Neural progenitor cell (in vitro differentiated cells): Measurements from ENCODE around the gene HTATSF1. TPM values are rescaled to one million over a fixed set of nuclear protein-coding genes. Genes with fewer than 3 reads are reported as not detected.

Source experiments
- DNase-seq: peaks from one replicate; pipeline ENCODE4 v3.0.0-alpha.2; 2016; ENCODE audit warnings: low spot score
- H2AFZ ChIP-seq: fragments of 200-600 bp; sonication (generic); replicated peaks from 2 replicates; pipeline ENCODE4 v1.6.1; 2016; ENCODE audit warnings: antibody characterized with exemption
- H3F3A ChIP-seq: fragments of 200-600 bp; sonication (generic); 2 replicates; pipeline ENCODE4 v1.6.1; 2016; ENCODE audit warnings: antibody characterized with exemption, low read depth
- H3K27ac ChIP-seq: fragments of 200-600 bp; sonication (generic); 2 replicates; pipeline ENCODE4 v1.5.1; 2016; ENCODE audit warnings: mild to moderate bottlenecking
- H3K27me3 ChIP-seq: fragments of 200-600 bp; sonication (generic); 2 replicates; pipeline ENCODE4 v1.6.1; 2016; ENCODE audit warnings: mild to moderate bottlenecking, moderate library complexity
- H3K36me3 ChIP-seq: fragments of 200-600 bp; sonication (generic); 2 replicates; pipeline ENCODE4 v1.5.1; 2016
- H3K4me1 ChIP-seq: fragments of 200-600 bp; sonication (generic); 2 replicates; pipeline ENCODE4 v1.6.1; 2016; ENCODE audit warnings: mixed run types
- H3K4me2 ChIP-seq: fragments of 200-600 bp; sonication (generic); 2 replicates; pipeline ENCODE4 v1.6.1; 2016
- H3K4me3 ChIP-seq: fragments of 200-600 bp; sonication (generic); 2 replicates; pipeline ENCODE4 v1.5.1; 2016
- H3K79me2 ChIP-seq: fragments of 200-600 bp; sonication (generic); 2 replicates; pipeline ENCODE4 v1.6.1; 2016; ENCODE audit warnings: low read depth
- H3K9ac ChIP-seq: fragments of 200-600 bp; sonication (generic); 2 replicates; pipeline ENCODE4 v1.6.1; 2016
- H3K9me3 ChIP-seq: fragments of 200-600 bp; sonication (generic); 2 replicates; pipeline ENCODE4 v1.5.1; 2016; ENCODE audit warnings: low read depth
- H4K20me1 ChIP-seq: fragments of 200-600 bp; sonication (generic); 2 replicates; pipeline ENCODE4 v1.6.1; 2016; ENCODE audit warnings: low read depth
- H3K27ac Mint-ChIP-seq: 3 replicates; pipeline ENCODE4 v1.8.0; 2021; ENCODE audit warnings: mixed read lengths
- H3K27me3 Mint-ChIP-seq: 2 replicates; pipeline ENCODE4 v1.8.0; 2022; ENCODE audit warnings: low read depth, mild to moderate bottlenecking, inconsistent platforms, moderate library complexity, mixed read lengths; ENCODE audit not compliant: insufficient read depth
- H3K36me3 Mint-ChIP-seq: 3 replicates; pipeline ENCODE4 v1.8.0; 2021; ENCODE audit warnings: mixed read lengths
- H3K4me1 Mint-ChIP-seq: 3 replicates; pipeline ENCODE4 v1.8.0; 2021; ENCODE audit warnings: mixed read lengths
- H3K4me3 Mint-ChIP-seq: 3 replicates; pipeline ENCODE4 v1.8.0; 2021; ENCODE audit warnings: mild to moderate bottlenecking, moderate library complexity, mixed read lengths
- H3K9me3 Mint-ChIP-seq: 3 replicates; pipeline ENCODE4 v1.8.0; 2020; ENCODE audit warnings: mixed read lengths
- CTCF ChIP-seq: fragments of 200-600 bp; sonication (generic); IDR thresholded peaks from 2 replicates; pipeline ENCODE4 v1.5.1; 2017; ENCODE audit warnings: antibody characterized with exemption, mild to moderate bottlenecking
- EZH2 ChIP-seq: fragments of 200-600 bp; sonication (generic); IDR thresholded peaks from 2 replicates; pipeline ENCODE4 v1.6.1; 2017; ENCODE audit warnings: antibody characterized with exemption, mild to moderate bottlenecking, moderate library complexity
- EZH2phosphoT487 ChIP-seq: fragments of 200-600 bp; sonication (generic); IDR thresholded peaks from 2 replicates; pipeline ENCODE4 v1.6.1; 2017; ENCODE audit warnings: antibody characterized with exemption
- total RNA-seq: library from RNA; depleted of rRNA; stranded (reverse); fragments of >200 nt; gene quantifications from 2 replicates; pipeline ENCODE4 v1.2.3, GENCODE V29; 2015; ENCODE audit warnings: low replicate concordance

Gene HTATSF1
- total RNA-seq, 1 donor from 2014 or later = 111 TPM

- Histone ChIP-seq H3K79me2 (no peaks in the 10 kb centered on the region), H3K4me2 (no peak overlapping the region), H3F3A (no peaks in the 10 kb centered on the region), H3K9ac (no peak overlapping the region), H2AFZ (no peak overlapping the region), H3K36me3 (no peaks in the 10 kb centered on the region), H3K27ac (no peak overlapping the region), H3K27me3 (no peaks in the 10 kb centered on the region), H3K4me3 (no peak overlapping the region), H3K9me3 (no peaks in the 10 kb centered on the region), H4K20me1 (no peaks in the 10 kb centered on the region), H3K4me1 (no peaks in the 10 kb centered on the region)
- TF ChIP-seq EZH2phosphoT487 (no peak), CTCF (no peak), EZH2 (no peak)
- Mint-ChIP-seq H3K9me3 (peaks cover 3% of the 10 kb centered on the region), H3K36me3 (no peaks in the 10 kb centered on the region), H3K27me3 (peaks cover 6% of the 10 kb centered on the region), H3K4me1 (no peaks in the 10 kb centered on the region), H3K4me3 (no peak overlapping the region), H3K27ac (no peak overlapping the region)
- no peak for DNase-seq
Measured at GRCh38 chrX:136534131-136534530, 36.7 kb downstream of the HTATSF1 start.

- Histone ChIP-seq H3K4me1 (no peaks in the 10 kb centered on the region), H3F3A (no peaks in the 10 kb centered on the region), H3K27me3 (no peaks in the 10 kb centered on the region), H2AFZ (no peak overlapping the region), H3K79me2 (no peaks in the 10 kb centered on the region), H3K36me3 (no peaks in the 10 kb centered on the region), H3K9ac (no peak overlapping the region), H3K4me3 (no peak overlapping the region), H3K4me2 (no peak overlapping the region), H4K20me1 (no peaks in the 10 kb centered on the region), H3K27ac (no peak overlapping the region), H3K9me3 (no peaks in the 10 kb centered on the region)
- Mint-ChIP-seq H3K27me3 (peaks cover 4% of the 10 kb centered on the region), H3K36me3 (no peaks in the 10 kb centered on the region), H3K4me1 (no peaks in the 10 kb centered on the region), H3K4me3 (no peak overlapping the region), H3K9me3 (no peaks in the 10 kb centered on the region), H3K27ac (no peak overlapping the region)
- TF ChIP-seq EZH2 = no peak
- no peak for TF ChIP-seq EZH2phosphoT487
- TF ChIP-seq CTCF = no peak
- no peak for DNase-seq
Measured at GRCh38 chrX:136538811-136539210, 41.4 kb downstream of the HTATSF1 start.

GRCh38 chrX:136540226-136540625, 42.8 kb downstream of the HTATSF1 start:
- Histone ChIP-seq H3K4me1 (no peaks in the 10 kb centered on the region), H4K20me1 (no peaks in the 10 kb centered on the region), H3K9ac (no peak overlapping the region), H3K4me2 (no peak overlapping the region), H3K9me3 (no peaks in the 10 kb centered on the region), H3K4me3 (no peak overlapping the region), H3F3A (no peaks in the 10 kb centered on the region), H2AFZ (no peak overlapping the region), H3K27ac (no peak overlapping the region), H3K79me2 (no peaks in the 10 kb centered on the region), H3K27me3 (no peaks in the 10 kb centered on the region), H3K36me3 (no peaks in the 10 kb centered on the region)
- no peak for DNase-seq
- Mint-ChIP-seq H3K9me3 (no peaks in the 10 kb centered on the region), H3K27ac (no peak overlapping the region), H3K4me1 (no peaks in the 10 kb centered on the region), H3K27me3 (peaks cover 4% of the 10 kb centered on the region), H3K4me3 (no peak overlapping the region), H3K36me3 (no peaks in the 10 kb centered on the region)
- no peak for TF ChIP-seq EZH2phosphoT487
- TF ChIP-seq EZH2 = no peak
- no peak for TF ChIP-seq CTCF

- no peak for TF ChIP-seq EZH2phosphoT487
- no peak overlapping the region for H2AFZ ChIP-seq
- H3K36me3 Mint-ChIP-seq = no peaks in the 10 kb centered on the region
- H4K20me1 ChIP-seq = no peaks in the 10 kb centered on the region
- no peak overlapping the region for H3K27ac Mint-ChIP-seq
- H3K27me3 ChIP-seq = no peaks in the 10 kb centered on the region
- no peak for DNase-seq
- no peaks in the 10 kb centered on the region for H3K4me1 Mint-ChIP-seq
- H3K4me1 ChIP-seq = no peaks in the 10 kb centered on the region
- no peak overlapping the region for H3K4me2 ChIP-seq
- peaks cover 4% of the 10 kb centered on the region for H3K27me3 Mint-ChIP-seq
- no peaks in the 10 kb centered on the region for H3K36me3 ChIP-seq
- H3K79me2 ChIP-seq = no peaks in the 10 kb centered on the region
- no peak overlapping the region for H3K4me3 Mint-ChIP-seq
- no peaks in the 10 kb centered on the region for H3K9me3 ChIP-seq
- H3F3A ChIP-seq = no peaks in the 10 kb centered on the region
- H3K4me3 ChIP-seq = no peak overlapping the region
- no peak overlapping the region for H3K27ac ChIP-seq
- H3K9me3 Mint-ChIP-seq = no peaks in the 10 kb centered on the region
- H3K9ac ChIP-seq = no peak overlapping the region
Measured at GRCh38 chrX:136541294-136541693, 43.9 kb downstream of the HTATSF1 start.
